HepG2 (cell line): ENCODE data around the gene PAIP2. TPM values are rescaled to one million over a fixed set of nuclear protein-coding genes. Genes with fewer than 3 reads are reported as not detected.
A peak's percentile ranks its signal among the peaks of the same experiment; 100 is the strongest.

Experiments
- KLF13 ChIP-seq: sonication (generic); formaldehyde crosslinking; IDR thresholded peaks from 2 replicates; pipeline ENCODE4 v1.4.0; 2020; ENCODE audit warnings: mild to moderate bottlenecking, missing genetic modification reagents
- MTA3 ChIP-seq: sonication (generic); formaldehyde crosslinking; IDR thresholded peaks from 2 replicates; pipeline ENCODE4 v1.4.0; 2020; ENCODE audit warnings: missing genetic modification reagents
- NFE2L1 ChIP-seq: sonication (generic); formaldehyde crosslinking; IDR thresholded peaks from 2 replicates; pipeline ENCODE4 v1.4.0; 2020; ENCODE audit warnings: missing genetic modification reagents, mild to moderate bottlenecking, borderline replicate concordance
- PAF1 ChIP-seq: IDR thresholded peaks from 2 replicates; pipeline ENCODE4 v1.6.1; 2016; ENCODE audit warnings: missing genetic modification reagents, missing compliant biosample characterization
- TBL1XR1 ChIP-seq: fragments of 150-350 bp; IDR thresholded peaks from 2 replicates; pipeline ENCODE4 v1.6.1; 2014; ENCODE audit warnings: borderline replicate concordance, low read length; ENCODE audit not compliant: partially characterized antibody
- ZMAT3 ChIP-seq: sonication (generic); formaldehyde crosslinking; conservative IDR thresholded peaks from 2 replicates; pipeline ENCODE4 v1.7.0; 2021; ENCODE audit warnings: missing genetic modification reagents
- ZNF264 ChIP-seq: sonication (generic); formaldehyde crosslinking; IDR thresholded peaks from 2 replicates; pipeline ENCODE4 v1.4.0; 2020; ENCODE audit warnings: missing genetic modification reagents
- ZNF501 ChIP-seq: sonication (generic); formaldehyde crosslinking; IDR thresholded peaks from 2 replicates; pipeline ENCODE4 v1.5.1; 2020; ENCODE audit warnings: mild to moderate bottlenecking, moderate library complexity, missing genetic modification reagents
- ZNF546 ChIP-seq: sonication (generic); formaldehyde crosslinking; conservative IDR thresholded peaks from 2 replicates; pipeline ENCODE4 v1.8.1; 2023; ENCODE audit warnings: mild to moderate bottlenecking, missing genetic modification reagents
- ZNF605 ChIP-seq: sonication (generic); formaldehyde crosslinking; IDR thresholded peaks from 2 replicates; pipeline ENCODE4 v1.8.0; 2022; ENCODE audit warnings: mild to moderate bottlenecking, missing genetic modification reagents
- ZNF619 ChIP-seq: sonication (generic); formaldehyde crosslinking; IDR thresholded peaks from 2 replicates; pipeline ENCODE4 v1.4.0; 2020; ENCODE audit warnings: mild to moderate bottlenecking, missing genetic modification reagents
- ZZZ3 ChIP-seq: sonication (generic); formaldehyde crosslinking; IDR thresholded peaks from 2 replicates; pipeline ENCODE4 v1.4.0; 2020; ENCODE audit warnings: missing genetic modification reagents, mild to moderate bottlenecking, borderline replicate concordance
- polyA plus RNA-seq, 8 experiments: library from polyadenylated mRNA; depleted of rRNA in 3 of 8; stranded (reverse) in 7 of 8; unstranded in 1 of 8; fragments of >200 nt; fragmentation: Illumina TruSeq in 4 of 8; extraction: Trizol in 4 of 8; gene quantifications; 2 replicates each; pipeline versions ENCODE4 v1.2.1 to v1.2.3, GENCODE V29; 2011 to 2016; ENCODE audit warnings: low read depth in 4 of 8, missing spikeins in 1 of 8, mixed read lengths in 1 of 8; ENCODE audit not compliant: insufficient read depth in 1 of 8
- total RNA-seq, 5 experiments: library from RNA; depleted of rRNA; stranded (reverse); fragments of >200 nt; fragmentation: Illumina TruSeq; extraction: Trizol; gene quantifications; 2 replicates each; pipeline ENCODE4 v1.2.3, GENCODE V29; 2016; ENCODE audit warnings: low read depth in 1 of 5
- TF ChIP-seq, protein P1 (sequence below): sonication (generic); formaldehyde crosslinking; IDR thresholded peaks from 2 replicates; pipeline ENCODE4 v1.4.0; 2020; ENCODE audit warnings: missing genetic modification reagents
- TF ChIP-seq, protein P2 (sequence below): sonication (generic); formaldehyde crosslinking; conservative IDR thresholded peaks from 2 replicates; pipeline ENCODE4 v1.4.0; 2020; ENCODE audit warnings: missing genetic modification reagents
- TF ChIP-seq, protein P3 (sequence below): sonication (generic); formaldehyde crosslinking; IDR thresholded peaks from 2 replicates; pipeline ENCODE4 v1.8.0; 2022; ENCODE audit warnings: mild to moderate bottlenecking, missing genetic modification reagents
- TF ChIP-seq, protein P4 (sequence below), 2 experiments: sonication (generic) in 1 of 2; formaldehyde crosslinking in 1 of 2; IDR thresholded peaks; 2 replicates each; pipeline versions ENCODE4 v1.5.1 to v1.6.1; 2011 to 2020; ENCODE audit warnings: borderline replicate concordance in 1 of 2, low read depth in 1 of 2, low read length in 1 of 2, mild to moderate bottlenecking in 1 of 2, missing genetic modification reagents in 1 of 2, moderate library complexity in 1 of 2

PAIP2 gene
- total and polyA plus RNA-seq, 2 of the 13 experiments (the other 11 are each of a cell fraction or from before 2014, with no cell fraction given): 61.5 to 76.3 TPM

DNA sequence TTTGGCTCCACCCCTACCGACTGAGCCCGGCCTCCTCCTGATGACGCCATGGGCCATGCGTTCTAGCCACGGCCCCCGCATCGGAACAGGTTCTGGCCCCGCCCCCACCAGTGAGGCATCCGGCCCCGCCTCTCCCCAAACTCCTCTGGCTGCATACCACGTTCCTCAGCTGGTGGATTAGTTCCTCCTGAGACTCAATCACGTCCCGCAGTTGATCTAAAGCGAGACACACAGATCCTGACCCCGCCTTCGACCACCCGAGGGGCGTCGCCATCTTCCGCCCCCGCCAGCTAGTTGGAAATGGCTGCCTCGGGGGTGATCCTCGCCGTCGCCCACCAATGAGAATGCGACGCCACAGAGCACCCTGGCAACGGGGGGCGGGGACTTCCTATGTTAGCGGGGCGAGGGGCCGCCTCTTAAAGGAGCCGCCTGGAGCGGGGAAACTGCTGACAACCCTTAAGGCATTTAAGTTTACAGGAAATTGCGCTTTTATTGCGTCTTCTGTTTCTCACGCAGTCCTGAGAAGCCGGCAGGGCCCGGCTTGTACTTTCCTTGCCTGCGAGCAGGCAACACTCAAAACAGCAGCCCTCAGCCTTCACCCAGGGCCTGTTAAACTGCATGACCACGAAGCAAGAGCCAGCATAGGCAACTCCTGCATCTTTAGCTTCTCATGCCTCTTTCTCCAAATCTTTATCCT lies 62.3 kb downstream of the PAIP2 start, which contains the start of gene SPATA24 (continued):
- TF ChIP-seq, protein P1, sequence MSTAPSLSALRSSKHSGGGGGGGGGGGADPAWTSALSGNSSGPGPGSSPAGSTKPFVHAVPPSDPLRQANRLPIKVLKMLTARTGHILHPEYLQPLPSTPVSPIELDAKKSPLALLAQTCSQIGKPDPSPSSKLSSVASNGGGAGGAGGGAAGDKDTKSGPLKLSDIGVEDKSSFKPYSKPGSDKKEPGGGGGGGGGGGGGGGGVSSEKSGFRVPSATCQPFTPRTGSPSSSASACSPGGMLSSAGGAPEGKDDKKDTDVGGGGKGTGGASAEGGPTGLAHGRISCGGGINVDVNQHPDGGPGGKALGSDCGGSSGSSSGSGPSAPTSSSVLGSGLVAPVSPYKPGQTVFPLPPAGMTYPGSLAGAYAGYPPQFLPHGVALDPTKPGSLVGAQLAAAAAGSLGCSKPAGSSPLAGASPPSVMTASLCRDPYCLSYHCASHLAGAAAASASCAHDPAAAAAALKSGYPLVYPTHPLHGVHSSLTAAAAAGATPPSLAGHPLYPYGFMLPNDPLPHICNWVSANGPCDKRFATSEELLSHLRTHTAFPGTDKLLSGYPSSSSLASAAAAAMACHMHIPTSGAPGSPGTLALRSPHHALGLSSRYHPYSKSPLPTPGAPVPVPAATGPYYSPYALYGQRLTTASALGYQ (CRISPR knock-in tag): no peak
- TF ChIP-seq, protein P2, sequence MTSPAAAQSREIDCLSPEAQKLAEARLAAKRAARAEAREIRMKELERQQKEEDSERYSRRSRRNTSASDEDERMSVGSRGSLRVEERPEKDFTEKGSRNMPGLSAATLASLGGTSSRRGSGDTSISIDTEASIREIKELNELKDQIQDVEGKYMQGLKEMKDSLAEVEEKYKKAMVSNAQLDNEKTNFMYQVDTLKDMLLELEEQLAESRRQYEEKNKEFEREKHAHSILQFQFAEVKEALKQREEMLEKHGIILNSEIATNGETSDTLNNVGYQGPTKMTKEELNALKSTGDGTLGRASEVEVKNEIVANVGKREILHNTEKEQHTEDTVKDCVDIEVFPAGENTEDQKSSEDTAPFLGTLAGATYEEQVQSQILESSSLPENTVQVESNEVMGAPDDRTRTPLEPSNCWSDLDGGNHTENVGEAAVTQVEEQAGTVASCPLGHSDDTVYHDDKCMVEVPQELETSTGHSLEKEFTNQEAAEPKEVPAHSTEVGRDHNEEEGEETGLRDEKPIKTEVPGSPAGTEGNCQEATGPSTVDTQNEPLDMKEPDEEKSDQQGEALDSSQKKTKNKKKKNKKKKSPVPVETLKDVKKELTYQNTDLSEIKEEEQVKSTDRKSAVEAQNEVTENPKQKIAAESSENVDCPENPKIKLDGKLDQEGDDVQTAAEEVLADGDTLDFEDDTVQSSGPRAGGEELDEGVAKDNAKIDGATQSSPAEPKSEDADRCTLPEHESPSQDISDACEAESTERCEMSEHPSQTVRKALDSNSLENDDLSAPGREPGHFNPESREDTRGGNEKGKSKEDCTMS (CRISPR knock-in tag): no peak
- TF ChIP-seq MTA3 (CRISPR knock-in tag) (no peak), ZNF619 (CRISPR knock-in tag) (0 out of 2 replicates have a peak, but pooled peaks have one; percentile 69), PAF1 (CRISPR knock-in tag) (no peak), NFE2L1 (CRISPR knock-in tag) (no peak), TBL1XR1 (no peak), ZMAT3 (CRISPR knock-in tag) (peak; percentile 46; the same call in 1 of the 2 replicates), ZNF501 (CRISPR knock-in tag) (peak; percentile 73), KLF13 (no peak), ZNF264 (CRISPR knock-in tag) (no peak), ZZZ3 (no peak), ZNF546 (CRISPR knock-in tag) (no peak), ZNF605 (no peak)
- TF ChIP-seq, protein P3, sequence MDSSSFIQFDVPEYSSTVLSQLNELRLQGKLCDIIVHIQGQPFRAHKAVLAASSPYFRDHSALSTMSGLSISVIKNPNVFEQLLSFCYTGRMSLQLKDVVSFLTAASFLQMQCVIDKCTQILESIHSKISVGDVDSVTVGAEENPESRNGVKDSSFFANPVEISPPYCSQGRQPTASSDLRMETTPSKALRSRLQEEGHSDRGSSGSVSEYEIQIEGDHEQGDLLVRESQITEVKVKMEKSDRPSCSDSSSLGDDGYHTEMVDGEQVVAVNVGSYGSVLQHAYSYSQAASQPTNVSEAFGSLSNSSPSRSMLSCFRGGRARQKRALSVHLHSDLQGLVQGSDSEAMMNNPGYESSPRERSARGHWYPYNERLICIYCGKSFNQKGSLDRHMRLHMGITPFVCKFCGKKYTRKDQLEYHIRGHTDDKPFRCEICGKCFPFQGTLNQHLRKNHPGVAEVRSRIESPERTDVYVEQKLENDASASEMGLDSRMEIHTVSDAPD (CRISPR knock-in tag): no peak
- TF ChIP-seq, protein P4, sequence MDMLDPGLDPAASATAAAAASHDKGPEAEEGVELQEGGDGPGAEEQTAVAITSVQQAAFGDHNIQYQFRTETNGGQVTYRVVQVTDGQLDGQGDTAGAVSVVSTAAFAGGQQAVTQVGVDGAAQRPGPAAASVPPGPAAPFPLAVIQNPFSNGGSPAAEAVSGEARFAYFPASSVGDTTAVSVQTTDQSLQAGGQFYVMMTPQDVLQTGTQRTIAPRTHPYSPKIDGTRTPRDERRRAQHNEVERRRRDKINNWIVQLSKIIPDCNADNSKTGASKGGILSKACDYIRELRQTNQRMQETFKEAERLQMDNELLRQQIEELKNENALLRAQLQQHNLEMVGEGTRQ (IDR thresholded peaks at IDR 0.05; ENCODE audit: low read depth, low read length): no peak
- TF ChIP-seq, protein P4 (CRISPR knock-in tag; IDR thresholded peaks at IDR 0.05; ENCODE audit: borderline replicate concordance): no peak
